OCI-LY1 (cell line): ENCODE data around the gene NEU1.
"Not testable (repeated sequence)": the region's sequence is repeated elsewhere in the genome, so short reads cannot be mapped to it uniquely, and the experiment has no call there.

Experiments used
- H2AFZ ChIP-seq: fragments of 200-600 bp; sonication (generic), shearing (Covaris generic); 2 replicates; pipeline ENCODE4 v1.6.0; 2014; ENCODE audit warnings: antibody characterized with exemption, mild to moderate bottlenecking, low read length
- H3F3A ChIP-seq: fragments of 200-600 bp; sonication (generic), shearing (Covaris generic); 2 replicates; pipeline ENCODE4 v1.6.0; 2014; ENCODE audit warnings: mild to moderate bottlenecking, antibody characterized with exemption, low read length, moderate library complexity; ENCODE audit not compliant: insufficient read depth
- H3K27ac ChIP-seq: fragments of 200-600 bp; sonication (generic); 2 replicates; pipeline ENCODE4 v1.5.1; 2014; ENCODE audit warnings: low read length, mixed run types, mild to moderate bottlenecking, low read depth; ENCODE audit not compliant: poor library complexity, severe bottlenecking
- H3K27me3 ChIP-seq: fragments of 200-600 bp; sonication (generic); 2 replicates; pipeline ENCODE4 v1.6.0; 2014; ENCODE audit warnings: antibody characterized with exemption, mild to moderate bottlenecking, low read length, moderate library complexity; ENCODE audit not compliant: insufficient read depth
- H3K36me3 ChIP-seq: fragments of 200-600 bp; sonication (generic); 2 replicates; pipeline ENCODE4 v1.6.1; 2014; ENCODE audit warnings: mild to moderate bottlenecking, antibody characterized with exemption, low read length, moderate library complexity, mixed read lengths; ENCODE audit not compliant: insufficient read depth
- H3K4me1 ChIP-seq: fragments of 200-600 bp; sonication (generic); 2 replicates; pipeline ENCODE4 v1.5.1; 2014; ENCODE audit warnings: mild to moderate bottlenecking, low read length, moderate library complexity; ENCODE audit not compliant: insufficient read depth, severe bottlenecking
- H3K4me2 ChIP-seq: fragments of 200-600 bp; sonication (generic), shearing (Covaris generic); 2 replicates; pipeline ENCODE4 v1.6.1; 2014; ENCODE audit warnings: low read length
- H3K4me3 ChIP-seq: fragments of 200-600 bp; sonication (generic); 2 replicates; pipeline ENCODE4 v1.5.1; 2014; ENCODE audit warnings: low read length, low read depth, mild to moderate bottlenecking, mixed read lengths; ENCODE audit not compliant: poor library complexity, severe bottlenecking
- H3K79me2 ChIP-seq: fragments of 200-600 bp; shearing (Covaris generic); 2 replicates; pipeline ENCODE4 v1.6.1; 2016; ENCODE audit warnings: mixed run types, low read length, mixed read lengths; ENCODE audit not compliant: insufficient read depth
- H3K9ac ChIP-seq: fragments of 200-600 bp; sonication (generic), shearing (Covaris generic); 2 replicates; pipeline ENCODE4 v1.6.1; 2014; ENCODE audit warnings: mild to moderate bottlenecking, low read length, mixed read lengths
- H3K9me2 ChIP-seq: fragments of 200-600 bp; sonication (generic), shearing (Covaris generic); 2 replicates; pipeline ENCODE4 v1.6.1; 2014; ENCODE audit warnings: low read depth, mild to moderate bottlenecking, low read length, mixed read lengths
- H3K9me3 ChIP-seq: fragments of 200-600 bp; shearing (Covaris generic); 2 replicates; pipeline ENCODE4 v1.6.1; 2014; ENCODE audit warnings: low read length, mixed read lengths
- H4K20me1 ChIP-seq: fragments of 200-600 bp; sonication (generic), shearing (Covaris generic); 2 replicates; pipeline ENCODE4 v1.6.0; 2016; ENCODE audit warnings: mild to moderate bottlenecking, low read length; ENCODE audit not compliant: insufficient read depth
- EZH2 ChIP-seq: fragments of 200-600 bp; sonication (generic), shearing (Covaris generic); IDR thresholded peaks from 2 replicates; pipeline ENCODE4 v1.8.0; 2017; ENCODE audit warnings: borderline replicate concordance, mixed run types, mild to moderate bottlenecking, antibody characterized with exemption, low read length, moderate library complexity, mixed read lengths
- TF ChIP-seq, protein P1 (sequence below): fragments of 200-600 bp; sonication (generic), shearing (Covaris generic); IDR thresholded peaks from 2 replicates; pipeline ENCODE4 v1.5.1; 2017; ENCODE audit warnings: mild to moderate bottlenecking, antibody characterized with exemption, low read length, moderate library complexity, mixed read lengths

NEU1 gene

DNA sequence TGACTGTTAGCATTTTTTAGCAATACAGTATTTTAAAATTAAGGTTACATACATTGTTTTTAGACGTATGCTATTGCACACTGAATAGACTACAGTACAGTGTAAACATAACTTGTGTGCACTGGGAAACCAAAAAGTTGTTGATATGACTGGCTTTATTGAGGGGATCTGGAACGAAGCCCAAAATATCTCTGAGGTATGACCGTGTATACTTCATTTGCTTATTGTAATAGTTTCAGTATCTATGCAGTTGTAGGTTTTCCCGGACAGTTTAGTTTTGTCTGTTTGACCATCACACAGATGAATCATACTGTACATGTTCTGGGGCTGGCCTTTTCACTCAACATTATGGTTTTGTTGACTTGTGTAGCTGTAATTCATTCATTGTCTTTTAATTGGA, 46.2 kb upstream of the NEU1 start:
- Histone ChIP-seq H3K4me1 (no peaks in the 10 kb centered on the region), H3K27ac (no peak overlapping the region)
- TF ChIP-seq, protein P1, sequence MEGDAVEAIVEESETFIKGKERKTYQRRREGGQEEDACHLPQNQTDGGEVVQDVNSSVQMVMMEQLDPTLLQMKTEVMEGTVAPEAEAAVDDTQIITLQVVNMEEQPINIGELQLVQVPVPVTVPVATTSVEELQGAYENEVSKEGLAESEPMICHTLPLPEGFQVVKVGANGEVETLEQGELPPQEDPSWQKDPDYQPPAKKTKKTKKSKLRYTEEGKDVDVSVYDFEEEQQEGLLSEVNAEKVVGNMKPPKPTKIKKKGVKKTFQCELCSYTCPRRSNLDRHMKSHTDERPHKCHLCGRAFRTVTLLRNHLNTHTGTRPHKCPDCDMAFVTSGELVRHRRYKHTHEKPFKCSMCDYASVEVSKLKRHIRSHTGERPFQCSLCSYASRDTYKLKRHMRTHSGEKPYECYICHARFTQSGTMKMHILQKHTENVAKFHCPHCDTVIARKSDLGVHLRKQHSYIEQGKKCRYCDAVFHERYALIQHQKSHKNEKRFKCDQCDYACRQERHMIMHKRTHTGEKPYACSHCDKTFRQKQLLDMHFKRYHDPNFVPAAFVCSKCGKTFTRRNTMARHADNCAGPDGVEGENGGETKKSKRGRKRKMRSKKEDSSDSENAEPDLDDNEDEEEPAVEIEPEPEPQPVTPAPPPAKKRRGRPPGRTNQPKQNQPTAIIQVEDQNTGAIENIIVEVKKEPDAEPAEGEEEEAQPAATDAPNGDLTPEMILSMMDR: no peak
- no peak for TF ChIP-seq EZH2

DNA sequence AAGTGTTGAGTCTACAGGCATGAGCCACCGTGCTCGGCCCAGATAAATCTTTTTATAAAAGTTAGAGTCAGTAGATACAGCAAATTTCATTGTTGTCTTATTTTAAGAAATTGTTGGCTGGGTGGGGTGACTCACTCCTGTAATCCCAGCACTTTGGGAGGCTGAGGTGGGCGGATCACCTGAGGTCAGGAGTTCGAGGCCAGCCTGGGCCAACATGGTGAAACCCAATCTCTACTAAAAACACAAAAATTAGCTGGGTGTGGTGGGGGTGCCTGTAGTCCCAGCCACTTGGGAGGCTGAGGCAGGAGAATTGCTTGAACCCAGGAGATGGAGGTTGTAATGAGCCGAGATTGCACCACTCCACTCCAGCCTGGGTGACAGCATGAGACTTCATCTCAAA, 45.6 kb upstream of the NEU1 start:
- H3K4me3 ChIP-seq: not testable (repeated sequence)

More for the DNA sequence above, 46.2 kb upstream of the NEU1 start:
- Histone ChIP-seq H3K9me3 (no peaks in the 10 kb centered on the region), H3F3A (no peaks in the 10 kb centered on the region), H4K20me1 (no peaks in the 10 kb centered on the region), H3K4me3 (no peak overlapping the region), H3K4me2 (no peak overlapping the region), H3K36me3 (no peaks in the 10 kb centered on the region), H3K9me2 (no peaks in the 10 kb centered on the region), H3K79me2 (no peaks in the 10 kb centered on the region), H2AFZ (no peak overlapping the region), H3K27me3 (no peaks in the 10 kb centered on the region), H3K9ac (no peak overlapping the region)

DNA sequence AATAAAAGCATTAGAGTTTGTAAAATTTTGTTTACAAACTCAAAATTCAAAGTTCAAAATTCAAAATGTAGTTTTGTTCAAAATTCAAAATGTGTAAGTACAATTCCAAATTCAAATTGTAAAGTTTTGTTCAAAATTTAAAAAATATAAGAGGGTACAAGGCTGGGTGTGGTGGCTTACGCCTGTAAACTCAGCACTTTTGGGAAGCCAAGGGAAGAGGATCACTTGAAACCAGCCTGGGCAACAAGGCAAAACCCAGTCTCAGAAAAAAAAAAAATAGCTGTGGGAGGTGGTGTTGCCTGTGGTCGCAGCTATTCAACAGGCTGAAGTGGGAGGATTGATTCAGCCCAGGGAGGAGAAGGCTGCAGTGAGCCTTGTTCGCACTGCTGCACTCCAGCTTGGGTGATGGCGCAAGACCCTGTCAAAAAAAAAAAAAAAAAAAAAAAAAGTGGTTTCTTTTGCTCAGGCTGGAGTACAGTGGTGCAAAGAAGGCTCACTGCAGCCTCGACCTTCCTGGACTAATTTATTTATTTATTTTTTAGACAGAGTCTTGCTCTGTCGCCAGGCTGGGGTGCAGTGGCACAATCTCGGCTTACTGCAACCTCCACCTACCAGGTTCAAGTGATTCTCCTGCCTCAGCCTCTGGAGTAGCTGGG, 44.7 kb upstream of the NEU1 start:
- no peaks in the 10 kb centered on the region for H4K20me1 ChIP-seq
- no peak overlapping the region for H2AFZ ChIP-seq
- no peak overlapping the region for H3K4me3 ChIP-seq
- no peak for TF ChIP-seq EZH2
- TF ChIP-seq, protein P1: no peak
- H3K27me3 ChIP-seq: no peaks in the 10 kb centered on the region
- no peak overlapping the region for H3K9ac ChIP-seq
- peaks cover 4% of the 10 kb centered on the region for H3K4me1 ChIP-seq
- H3F3A ChIP-seq: no peaks in the 10 kb centered on the region
- H3K9me3 ChIP-seq: no peaks in the 10 kb centered on the region
- no peaks in the 10 kb centered on the region for H3K79me2 ChIP-seq
- H3K36me3 ChIP-seq: no peaks in the 10 kb centered on the region
- H3K4me2 ChIP-seq: no peak overlapping the region
- H3K9me2 ChIP-seq: no peaks in the 10 kb centered on the region
- H3K27ac ChIP-seq: no peak overlapping the region

More for the DNA sequence above, 45.6 kb upstream of the NEU1 start:
- H3K9me2 ChIP-seq, H3K9me3 ChIP-seq, H3K4me2 ChIP-seq, H3K36me3 ChIP-seq, H3F3A ChIP-seq, H4K20me1 ChIP-seq, H3K9ac ChIP-seq, H3K79me2 ChIP-seq, H2AFZ ChIP-seq, H3K4me1 ChIP-seq, H3K27ac ChIP-seq, H3K27me3 ChIP-seq: not testable (repeated sequence)

DNA sequence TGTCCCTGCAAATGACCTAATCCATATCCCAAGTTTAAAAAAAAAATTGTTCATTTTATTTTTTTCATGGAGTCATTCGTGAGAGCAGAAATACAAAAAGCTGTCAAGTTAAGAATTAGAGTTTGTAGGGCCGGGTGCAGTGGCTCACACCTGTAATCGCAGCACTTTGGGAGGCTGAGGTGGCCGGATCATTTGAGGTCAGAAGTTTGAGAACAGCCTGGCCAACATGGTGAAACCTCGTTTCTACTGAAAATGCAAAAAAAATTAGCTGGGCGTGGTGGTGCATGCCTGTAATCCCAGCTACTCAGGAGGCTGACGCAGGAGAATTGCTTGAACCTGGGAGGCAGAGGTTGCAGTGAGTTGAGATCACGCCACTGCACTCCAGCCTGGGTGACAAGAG, 44.1 kb upstream of the NEU1 start:
- not testable (repeated sequence) for H3K27me3 ChIP-seq, H3K9me2 ChIP-seq, H3F3A ChIP-seq, H2AFZ ChIP-seq, H3K9me3 ChIP-seq, H3K4me2 ChIP-seq, H3K9ac ChIP-seq, H3K4me1 ChIP-seq, H3K27ac ChIP-seq, H4K20me1 ChIP-seq, H3K4me3 ChIP-seq, H3K79me2 ChIP-seq, H3K36me3 ChIP-seq
